NCI-H82 treated with DMSO at 0.1 percent for 48 hours (cell line): Measurements from ENCODE around the gene GABRE.
"Not testable (repeated sequence)": the region's sequence is repeated elsewhere in the genome, so short reads cannot be mapped to it uniquely, and the experiment has no call there.

Source experiments
- DNase-seq: peaks from one replicate; lab custom pipeline; 2025; ENCODE audit not compliant: unreplicated experiment; lab: John Stamatoyannopoulos, UW

GABRE gene

DNA sequence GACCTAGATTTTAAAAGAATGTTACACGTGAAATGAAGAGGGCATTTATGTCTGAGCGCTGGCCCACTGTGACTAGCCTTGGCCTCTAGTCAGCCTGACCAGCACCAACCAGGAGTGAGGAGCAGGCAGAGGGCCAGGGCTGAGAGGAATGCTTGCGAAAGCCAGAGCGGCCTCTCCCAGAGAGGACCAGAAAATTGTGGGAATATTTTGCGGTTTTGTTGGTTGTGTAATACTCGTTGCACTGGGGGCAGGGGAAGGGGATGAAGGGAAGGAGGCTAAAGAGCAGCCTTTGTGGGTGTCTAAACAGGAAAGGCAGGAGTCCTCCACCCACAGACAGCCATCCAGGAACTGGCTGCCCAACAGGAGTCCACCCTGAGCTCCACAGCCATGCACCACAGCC, 3.8 kb downstream of the GABRE start:
- no peak for DNase-seq

DNA sequence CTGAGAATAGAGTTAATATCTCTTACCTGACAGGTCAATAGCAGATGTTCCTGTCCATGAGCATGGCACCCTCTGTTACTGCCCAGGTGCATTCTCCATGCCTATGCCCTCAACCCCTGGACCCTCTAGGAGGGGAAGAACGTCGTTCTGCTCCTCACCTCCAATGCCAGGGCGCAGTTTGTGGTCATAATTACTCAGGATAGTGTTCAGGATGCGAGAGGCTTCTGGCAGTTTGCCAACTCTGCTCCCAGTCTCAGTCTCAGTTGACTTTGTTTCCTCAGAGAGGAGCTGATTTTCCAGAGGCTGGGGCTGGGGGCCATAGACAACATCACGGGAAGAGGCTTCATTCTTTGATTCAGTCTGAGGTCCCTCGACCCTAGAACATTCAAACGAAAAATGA, 4.4 kb downstream of the GABRE start:
- no peak for DNase-seq

DNA sequence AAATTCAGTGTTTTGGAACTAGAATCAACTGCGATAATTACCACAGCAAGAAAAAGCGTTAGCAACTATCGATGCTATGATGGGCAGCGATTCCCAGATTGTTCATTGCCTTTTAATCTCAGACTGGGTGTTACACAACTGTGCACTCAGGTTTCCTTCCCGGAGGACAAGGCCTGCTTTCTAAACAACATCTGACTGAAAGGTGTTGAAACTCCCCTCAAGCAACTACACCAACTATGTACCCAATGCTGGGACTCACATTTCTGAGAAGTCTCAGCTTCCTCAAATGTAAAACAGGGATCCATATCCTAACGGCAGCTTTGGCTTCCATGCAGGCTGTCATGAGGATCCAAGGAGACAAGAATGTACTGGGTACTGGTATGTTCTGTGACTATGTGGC, 8.2 kb downstream of the GABRE start:
- DNase-seq = no peak

DNA sequence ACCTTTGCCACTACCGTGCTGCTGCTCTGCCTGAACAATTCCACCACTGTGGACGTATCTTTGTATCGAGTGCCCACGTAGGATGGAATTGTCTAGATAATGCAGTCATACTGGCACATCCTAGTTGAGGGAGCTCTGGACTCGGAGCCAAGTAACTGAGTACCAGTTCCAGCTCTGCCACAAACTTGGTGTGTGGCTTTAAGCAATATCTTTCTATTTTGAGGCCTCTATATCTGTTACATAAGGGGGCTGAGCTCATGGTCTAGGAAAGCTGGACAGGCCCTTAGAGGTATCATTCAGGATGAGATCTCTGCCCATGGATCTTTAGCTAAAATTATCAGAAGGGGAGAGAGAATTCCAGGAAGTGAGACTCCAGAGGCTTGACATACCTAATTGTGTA, 12.4 kb downstream of the GABRE start:
- DNase-seq = no peak

DNA sequence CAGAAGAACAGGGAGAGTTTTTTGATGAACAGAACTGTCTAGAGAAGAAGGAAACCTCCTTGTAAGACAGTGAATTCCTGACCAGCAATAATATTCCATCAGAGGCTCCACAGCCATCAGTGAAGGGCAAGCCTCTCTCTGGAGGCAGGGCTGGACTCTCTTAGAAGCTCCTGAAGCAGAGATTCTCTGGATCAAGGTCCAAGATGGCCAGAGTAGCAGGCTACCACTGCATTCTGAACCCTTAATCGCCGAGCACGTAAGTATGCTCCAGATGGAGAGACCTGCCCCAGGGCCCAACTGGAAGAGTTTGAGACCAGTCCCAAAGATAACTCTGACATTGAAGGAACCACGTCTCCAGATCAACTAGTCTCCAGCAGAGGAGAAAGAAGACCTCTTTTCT, 16.4 kb downstream of the GABRE start:
- DNase-seq = no peak

DNA sequence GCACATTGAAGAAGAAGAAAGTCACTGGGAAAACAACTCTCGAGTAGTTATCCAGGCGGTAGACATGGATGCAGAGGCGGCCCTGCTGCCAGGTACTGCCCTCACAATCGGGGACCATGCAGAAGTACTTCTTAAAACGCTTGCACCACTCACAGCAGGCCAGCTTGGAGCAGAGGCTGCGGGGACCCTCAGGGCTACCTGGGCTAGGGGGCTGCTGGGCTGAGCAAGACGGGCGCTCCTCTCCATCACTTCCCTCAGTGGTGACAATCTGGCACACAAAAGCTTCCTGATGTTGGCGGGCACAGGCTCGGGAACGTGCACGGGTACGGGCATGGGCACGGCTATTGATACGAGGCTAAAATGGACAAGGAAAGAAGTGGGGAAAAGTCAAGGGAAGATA, 19.7 kb downstream of the GABRE start:
- no peak for DNase-seq

DNA sequence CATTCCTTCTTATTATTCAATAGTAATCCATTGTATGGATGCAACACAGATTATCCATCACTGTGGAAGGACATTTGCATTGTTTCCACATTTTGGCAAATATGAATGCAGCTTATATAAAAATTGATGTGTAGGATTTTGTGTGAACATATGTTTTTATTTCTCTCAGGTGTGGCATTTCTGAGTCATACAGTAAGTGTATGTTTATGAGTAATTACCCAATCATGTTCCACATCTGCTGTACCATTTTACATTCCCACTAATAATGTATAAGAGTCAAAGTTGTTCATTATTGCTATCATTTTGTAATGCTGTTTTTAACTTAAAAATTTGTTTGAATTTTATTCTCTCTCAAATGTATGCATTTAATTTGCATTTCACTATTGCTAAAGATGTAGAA, 36.3 kb downstream of the GABRE start:
- DNase-seq = no peak

DNA sequence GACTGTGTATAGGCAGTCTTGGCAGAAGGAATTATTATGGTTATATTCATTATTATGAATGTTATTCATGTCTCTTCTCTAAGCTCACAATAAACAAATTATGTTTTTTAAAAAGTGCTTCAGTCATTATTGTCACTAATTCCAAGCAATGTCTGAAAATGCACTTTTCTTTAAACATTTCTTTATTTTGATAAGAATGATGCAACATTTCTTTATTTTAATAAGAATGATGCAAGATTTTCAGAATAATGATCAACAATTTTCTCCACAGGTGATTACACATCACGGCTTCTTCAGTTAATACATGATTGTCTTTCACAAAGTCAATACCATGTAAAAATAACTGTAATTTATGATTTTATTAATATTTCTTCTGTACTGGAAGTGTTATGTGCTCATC, 39.1 kb downstream of the GABRE start:
- no peak for DNase-seq

DNA sequence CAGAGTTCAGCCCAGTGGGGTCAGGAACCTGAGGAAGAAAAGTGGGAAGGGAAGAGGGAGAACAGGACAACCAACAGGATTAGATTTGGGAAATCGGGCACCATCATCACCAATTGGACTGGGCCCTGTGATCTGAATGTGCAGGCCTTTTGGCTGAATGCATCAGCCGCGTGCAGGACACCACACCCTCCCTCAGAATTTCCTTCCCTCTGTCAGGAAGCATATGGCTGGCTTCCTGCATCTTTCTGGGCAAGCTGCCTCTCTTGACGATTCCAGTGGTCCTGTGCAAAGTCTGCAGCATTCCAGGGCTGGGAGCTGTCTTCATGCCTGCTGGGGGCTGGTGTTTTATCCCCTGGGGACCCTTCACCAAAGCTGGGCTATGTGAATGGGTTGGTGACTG, 45.4 kb downstream of the GABRE start:
- DNase-seq = no peak

DNA sequence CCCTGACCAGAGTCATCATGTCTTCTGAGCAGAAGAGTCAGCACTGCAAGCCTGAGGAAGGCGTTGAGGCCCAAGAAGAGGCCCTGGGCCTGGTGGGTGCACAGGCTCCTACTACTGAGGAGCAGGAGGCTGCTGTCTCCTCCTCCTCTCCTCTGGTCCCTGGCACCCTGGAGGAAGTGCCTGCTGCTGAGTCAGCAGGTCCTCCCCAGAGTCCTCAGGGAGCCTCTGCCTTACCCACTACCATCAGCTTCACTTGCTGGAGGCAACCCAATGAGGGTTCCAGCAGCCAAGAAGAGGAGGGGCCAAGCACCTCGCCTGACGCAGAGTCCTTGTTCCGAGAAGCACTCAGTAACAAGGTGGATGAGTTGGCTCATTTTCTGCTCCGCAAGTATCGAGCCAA, 50.8 kb downstream of the GABRE start:
- DNase-seq = no peak

DNA sequence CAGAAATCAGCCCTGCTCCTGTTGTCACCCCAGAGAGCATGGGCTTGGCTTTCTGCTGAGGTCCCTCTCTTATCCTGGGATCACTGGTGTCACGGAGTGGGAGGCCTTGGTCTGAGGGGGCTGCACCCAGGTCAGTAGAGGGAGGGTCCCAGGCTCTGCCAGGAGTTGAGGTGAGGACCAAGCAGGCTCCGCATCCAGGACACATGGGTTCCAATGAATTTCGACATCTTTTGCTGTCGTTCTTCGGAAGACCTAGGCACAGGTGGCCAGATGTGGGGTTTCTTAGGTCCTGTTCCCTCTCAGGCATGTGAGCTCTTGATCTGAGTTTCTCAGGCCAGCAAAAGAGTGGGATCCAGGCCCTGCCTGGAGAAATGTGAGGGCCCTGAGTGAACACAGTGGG, 51.8 kb downstream of the GABRE start:
- no peak for DNase-seq

DNA sequence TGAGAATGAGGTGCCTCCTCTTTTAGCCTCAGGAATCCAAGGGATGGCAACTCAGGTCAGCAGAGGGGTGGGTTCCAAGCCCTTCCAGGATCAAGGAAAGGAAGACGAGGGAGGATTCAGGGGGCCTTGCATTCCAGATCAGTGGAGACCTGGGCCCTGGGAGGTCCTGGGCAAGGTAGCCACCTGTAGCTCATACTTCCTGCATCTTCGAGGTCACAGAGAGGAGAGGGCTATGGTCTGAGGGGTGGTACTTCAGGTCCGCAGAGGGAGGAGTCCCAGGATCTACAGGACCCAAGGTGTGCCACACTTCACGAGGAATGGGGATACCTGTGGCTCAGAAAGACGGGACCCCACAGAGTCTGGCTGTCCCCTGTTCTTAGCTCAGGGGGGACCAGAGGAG, 52.6 kb downstream of the GABRE start:
- no peak for DNase-seq

DNA sequence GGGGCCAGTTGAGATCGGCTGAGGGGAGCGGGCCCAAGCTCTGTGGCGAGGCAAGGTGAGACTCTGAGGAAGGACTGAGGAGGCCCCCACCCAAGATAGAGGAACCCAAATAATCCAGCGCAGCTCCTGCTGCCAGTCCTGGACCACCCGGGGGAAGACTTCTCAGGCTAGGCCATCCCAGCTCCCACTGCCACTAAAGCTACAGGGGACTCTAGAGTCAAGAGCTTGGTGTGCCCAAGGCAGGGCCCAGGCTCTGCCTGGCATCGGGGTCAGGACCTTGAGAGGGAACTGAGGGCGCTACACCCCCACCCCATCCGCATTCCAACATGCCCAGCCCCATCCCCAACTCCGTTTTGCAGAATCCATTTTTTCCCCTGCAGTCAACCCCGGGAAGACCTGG, 53.2 kb downstream of the GABRE start:
- no peak for DNase-seq

DNA sequence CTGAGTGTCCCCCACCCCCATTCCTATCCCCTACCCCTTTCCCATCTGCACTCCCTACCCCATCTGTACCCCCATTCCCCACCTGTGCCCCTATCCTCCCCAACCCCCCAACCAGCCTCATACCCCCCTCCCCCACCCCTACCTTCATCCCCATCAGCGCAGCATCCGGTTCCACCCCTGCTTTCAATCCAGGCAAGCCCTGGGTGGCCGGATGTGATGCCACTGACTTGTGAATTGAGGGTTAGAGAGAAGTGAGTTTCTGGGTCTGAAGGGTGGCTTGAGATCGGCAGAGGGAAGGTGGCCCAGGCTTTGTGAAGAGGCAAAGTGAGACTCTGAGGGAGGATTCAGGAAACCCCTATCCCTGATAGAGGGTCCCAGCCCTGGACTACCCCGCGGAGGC, 53.9 kb downstream of the GABRE start:
- DNase-seq = no peak

DNA sequence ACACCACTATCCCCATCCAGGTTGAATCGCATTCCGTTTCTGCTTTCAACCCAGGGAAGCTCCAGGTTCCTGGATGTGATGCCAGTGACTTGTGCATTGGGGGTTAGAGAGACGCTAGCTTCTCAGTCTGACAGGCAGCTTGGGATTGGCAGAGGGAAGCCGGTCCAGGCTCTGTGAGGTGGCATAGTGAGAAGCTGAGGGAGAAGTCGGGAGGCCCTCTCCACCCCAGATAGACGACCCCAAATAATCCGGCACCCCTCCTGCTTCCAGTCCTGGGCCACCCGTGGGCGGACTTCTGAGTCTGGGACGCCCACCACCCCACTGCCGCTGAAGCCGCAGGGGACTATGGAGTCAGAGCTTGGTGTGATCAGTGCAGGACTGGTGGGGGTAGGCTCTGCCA, 54.4 kb downstream of the GABRE start:
- no peak for DNase-seq

DNA sequence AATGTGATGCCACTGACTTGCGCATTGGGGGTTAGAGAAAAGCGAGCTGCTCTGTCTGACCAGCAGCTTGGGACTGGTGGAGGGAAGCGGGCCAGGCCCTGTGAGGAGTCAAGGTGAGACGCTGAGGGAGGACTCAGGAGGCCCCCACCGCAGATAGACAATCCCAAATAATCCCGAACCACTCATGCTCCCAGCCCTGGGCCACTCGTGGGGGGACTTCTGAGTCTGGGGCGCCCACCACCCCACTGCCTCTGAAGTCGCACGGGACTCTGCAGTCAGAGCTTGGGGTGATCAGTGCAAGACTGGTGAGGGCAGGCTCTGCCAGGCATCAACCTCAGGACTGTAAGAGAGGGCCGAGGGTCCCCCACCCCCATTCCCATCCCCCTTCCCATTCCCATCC, 54.9 kb downstream of the GABRE start:
- no peak for DNase-seq

DNA sequence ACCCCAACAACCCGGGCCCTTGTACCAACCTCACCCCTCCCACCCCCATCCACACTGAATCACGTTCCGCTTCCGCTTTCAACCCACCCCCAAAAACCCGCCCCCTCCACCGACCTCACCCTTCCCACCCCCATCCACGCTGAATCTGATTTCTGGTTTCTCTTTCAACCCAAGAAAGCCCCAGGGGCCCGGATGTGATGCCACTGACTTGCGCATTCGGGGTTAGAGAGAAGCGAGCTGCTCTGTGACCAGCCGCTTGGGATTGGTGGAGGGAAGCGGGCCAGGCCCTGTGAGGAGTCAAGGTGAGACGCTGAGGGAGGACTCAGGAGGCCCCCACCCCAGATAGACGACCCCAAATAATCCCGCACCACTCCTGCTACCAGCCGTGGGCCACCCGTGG, 55.7 kb downstream of the GABRE start:
- not testable (repeated sequence) for DNase-seq

DNA sequence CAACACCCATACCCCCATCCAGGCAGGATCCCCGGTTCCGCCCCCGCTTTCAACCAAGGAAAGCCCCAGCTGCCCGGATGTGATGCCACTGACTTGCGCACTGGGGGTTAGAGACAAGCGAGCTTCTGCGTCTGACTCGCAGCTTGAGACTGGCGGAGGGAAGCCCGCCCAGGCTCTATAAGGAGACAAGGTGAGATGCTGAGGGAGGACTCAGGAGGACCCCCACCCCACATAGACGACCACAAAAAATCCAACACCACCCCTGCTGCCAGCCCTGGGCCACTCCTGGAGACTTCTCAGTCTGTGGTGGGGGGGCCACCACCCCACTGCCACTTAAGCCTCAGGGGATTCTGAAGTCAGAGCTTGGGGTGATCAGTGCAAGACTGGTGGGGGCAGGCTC, 61.7 kb downstream of the GABRE start, which contains the start of gene MAGEA4:
MAGEA4 (plus strand) TSS at position 110 of the 400 bp plus-strand sequence. CDS start 10,776 bp downstream, outside the sequence.
- DNase-seq = no peak

DNA sequence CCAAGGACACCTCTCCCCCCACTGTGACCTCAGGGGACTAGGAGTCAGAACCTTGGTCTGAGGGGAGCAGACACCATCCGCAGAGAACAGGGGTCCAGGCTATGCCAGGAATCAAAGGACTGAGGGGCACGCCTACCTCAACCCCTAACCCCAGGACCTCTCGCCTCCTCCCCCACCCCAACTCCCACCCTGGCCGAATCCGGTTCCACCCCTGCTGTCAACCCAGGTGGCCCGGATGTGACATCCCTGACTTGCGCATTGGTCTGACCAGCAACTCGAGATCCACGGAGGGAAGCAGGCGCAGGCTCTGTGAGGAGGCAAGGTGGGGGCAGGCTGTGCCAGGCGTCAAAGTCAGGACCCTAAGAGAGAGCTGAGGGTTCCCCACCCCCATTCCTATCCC, 62.3 kb downstream of the GABRE start:
- DNase-seq = no peak

DNA sequence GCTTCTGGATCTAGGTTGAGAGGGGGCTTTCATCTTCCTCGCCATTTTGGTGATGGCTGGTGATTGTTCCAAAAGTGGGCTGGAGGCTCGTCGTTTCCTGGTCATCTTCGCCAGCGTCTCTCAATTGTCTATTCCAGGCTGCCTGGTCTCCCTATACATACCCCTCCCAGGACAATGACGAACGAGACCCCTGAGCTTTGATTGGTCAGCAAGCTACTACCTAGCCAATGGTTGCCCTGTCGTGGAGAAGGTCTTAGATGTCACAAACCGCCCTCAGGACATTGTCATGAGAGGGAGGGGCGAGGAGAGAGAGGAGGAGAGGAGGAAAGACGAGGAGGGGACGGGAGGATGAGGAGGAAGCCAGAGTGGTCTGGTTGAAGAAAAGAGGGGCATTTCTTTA, 69.5 kb downstream of the GABRE start:
- no peak for DNase-seq
